ENCODE data around the gene DPCD.
A peak's percentile ranks its signal among the peaks of the same experiment; 100 is the strongest.

The DPCD gene

GRCh38 chr10:101607124-101607523, 19.0 kb downstream of the DPCD start:
- TF ChIP-seq TAF1 (IDR thresholded peaks at IDR 0.05; ENCODE audit: low read depth, low read length) (no peak), PAX5 (IDR thresholded peaks at IDR 0.05; ENCODE audit: insufficient read depth, low read length, severe bottlenecking) (no peak), POU2F2 (IDR thresholded peaks at IDR 0.05; ENCODE audit: low read depth, low read length) (no peak), POLR2A (IDR thresholded peaks at IDR 0.05; ENCODE audit: low read depth, low read length) (no peak), SPI1 (IDR thresholded peaks at IDR 0.05; ENCODE audit: low read depth, low read length) (no peak), POLR2AphosphoS5 (IDR thresholded peaks at IDR 0.05; ENCODE audit: low read depth, low read length) (no peak)
- FAIRE-seq: no peak
- DNase-seq (ENCODE audit: insufficient read length, low spot score): no peak

GRCh38 chr10:101609481-101609880, 21.4 kb downstream of the DPCD start:
- DNase-seq (ENCODE audit: insufficient read length, low spot score) (no peak), FAIRE-seq (no peak)
- no peak for TF ChIP-seq SPI1 (IDR thresholded peaks at IDR 0.05; ENCODE audit: low read depth, low read length)
- no peak for TF ChIP-seq POLR2A (IDR thresholded peaks at IDR 0.05; ENCODE audit: low read depth, low read length)
- TF ChIP-seq POLR2AphosphoS5 (IDR thresholded peaks at IDR 0.05; ENCODE audit: low read depth, low read length): no peak
- no peak for TF ChIP-seq TAF1 (IDR thresholded peaks at IDR 0.05; ENCODE audit: low read depth, low read length)
- TF ChIP-seq POU2F2 (IDR thresholded peaks at IDR 0.05; ENCODE audit: low read depth, low read length): no peak
- no peak for TF ChIP-seq PAX5 (IDR thresholded peaks at IDR 0.05; ENCODE audit: insufficient read depth, low read length, severe bottlenecking)

GRCh38 chr10:101611096-101611905, 23.2 kb downstream of the DPCD start:
- TF ChIP-seq POLR2A (IDR thresholded peaks at IDR 0.05; ENCODE audit: low read depth, low read length) (no peak), POLR2AphosphoS5 (IDR thresholded peaks at IDR 0.05; ENCODE audit: low read depth, low read length) (no peak), PAX5 (IDR thresholded peaks at IDR 0.05; ENCODE audit: insufficient read depth, low read length, severe bottlenecking) (no peak), TAF1 (IDR thresholded peaks at IDR 0.05; ENCODE audit: low read depth, low read length) (no peak), POU2F2 (IDR thresholded peaks at IDR 0.05; ENCODE audit: low read depth, low read length) (no peak), SPI1 (IDR thresholded peaks at IDR 0.05; ENCODE audit: low read depth, low read length) (no peak)
- FAIRE-seq (no peak), DNase-seq (ENCODE audit: insufficient read length, low spot score) (no peak)

- TF ChIP-seq TAF1 (IDR thresholded peaks at IDR 0.05; ENCODE audit: low read depth, low read length): no peak
- TF ChIP-seq SPI1 (IDR thresholded peaks at IDR 0.05; ENCODE audit: low read depth, low read length): no peak
- no peak for TF ChIP-seq POU2F2 (IDR thresholded peaks at IDR 0.05; ENCODE audit: low read depth, low read length)
- TF ChIP-seq POLR2A (IDR thresholded peaks at IDR 0.05; ENCODE audit: low read depth, low read length): no peak
- TF ChIP-seq PAX5 (IDR thresholded peaks at IDR 0.05; ENCODE audit: insufficient read depth, low read length, severe bottlenecking): no peak
- no peak for TF ChIP-seq POLR2AphosphoS5 (IDR thresholded peaks at IDR 0.05; ENCODE audit: low read depth, low read length)
- FAIRE-seq: peak; percentile 33
Observed at GRCh38 chr10:101612086-101612485, 24.0 kb downstream of the DPCD start.

GRCh38 chr10:101612872-101613271, 24.8 kb downstream of the DPCD start:
- no peak for FAIRE-seq
- no peak for DNase-seq (ENCODE audit: insufficient read length, low spot score)
- TF ChIP-seq POLR2A (IDR thresholded peaks at IDR 0.05; ENCODE audit: low read depth, low read length) (no peak), POLR2AphosphoS5 (IDR thresholded peaks at IDR 0.05; ENCODE audit: low read depth, low read length) (no peak), PAX5 (IDR thresholded peaks at IDR 0.05; ENCODE audit: insufficient read depth, low read length, severe bottlenecking) (no peak), POU2F2 (IDR thresholded peaks at IDR 0.05; ENCODE audit: low read depth, low read length) (no peak), SPI1 (IDR thresholded peaks at IDR 0.05; ENCODE audit: low read depth, low read length) (no peak)

More at GRCh38 chr10:101612086-101612485, 24.0 kb downstream of the DPCD start:
- no peak for DNase-seq (ENCODE audit: insufficient read length, low spot score)

- FAIRE-seq (no peak), DNase-seq (ENCODE audit: insufficient read length, low spot score) (no peak)
- TF ChIP-seq POLR2A (IDR thresholded peaks at IDR 0.05; ENCODE audit: low read depth, low read length) (no peak), POLR2AphosphoS5 (IDR thresholded peaks at IDR 0.05; ENCODE audit: low read depth, low read length) (no peak), POU2F2 (IDR thresholded peaks at IDR 0.05; ENCODE audit: low read depth, low read length) (no peak), TAF1 (IDR thresholded peaks at IDR 0.05; ENCODE audit: low read depth, low read length) (no peak), SPI1 (IDR thresholded peaks at IDR 0.05; ENCODE audit: low read depth, low read length) (no peak), PAX5 (IDR thresholded peaks at IDR 0.05; ENCODE audit: insufficient read depth, low read length, severe bottlenecking) (no peak)
Observed at GRCh38 chr10:101613646-101614045, 25.5 kb downstream of the DPCD start.

- DNase-seq (ENCODE audit: insufficient read length, low spot score) (no peak), FAIRE-seq (no peak)
- TF ChIP-seq SPI1 (IDR thresholded peaks at IDR 0.05; ENCODE audit: low read depth, low read length) (no peak), POLR2AphosphoS5 (IDR thresholded peaks at IDR 0.05; ENCODE audit: low read depth, low read length) (no peak), POLR2A (IDR thresholded peaks at IDR 0.05; ENCODE audit: low read depth, low read length) (no peak), PAX5 (IDR thresholded peaks at IDR 0.05; ENCODE audit: insufficient read depth, low read length, severe bottlenecking) (no peak), POU2F2 (IDR thresholded peaks at IDR 0.05; ENCODE audit: low read depth, low read length) (no peak), TAF1 (IDR thresholded peaks at IDR 0.05; ENCODE audit: low read depth, low read length) (no peak)
Observed at GRCh38 chr10:101614663-101615524, 26.8 kb downstream of the DPCD start.

GRCh38 chr10:101615525-101616116, 27.5 kb downstream of the DPCD start:
- FAIRE-seq: no peak
- no peak for DNase-seq (ENCODE audit: insufficient read length, low spot score)
- no peak for TF ChIP-seq PAX5 (IDR thresholded peaks at IDR 0.05; ENCODE audit: insufficient read depth, low read length, severe bottlenecking)
- no peak for TF ChIP-seq TAF1 (IDR thresholded peaks at IDR 0.05; ENCODE audit: low read depth, low read length)
- no peak for TF ChIP-seq SPI1 (IDR thresholded peaks at IDR 0.05; ENCODE audit: low read depth, low read length)
- no peak for TF ChIP-seq POLR2AphosphoS5 (IDR thresholded peaks at IDR 0.05; ENCODE audit: low read depth, low read length)
- no peak for TF ChIP-seq POU2F2 (IDR thresholded peaks at IDR 0.05; ENCODE audit: low read depth, low read length)
- TF ChIP-seq POLR2A (IDR thresholded peaks at IDR 0.05; ENCODE audit: low read depth, low read length): no peak

All from GM12891 (cell line).